Measurements from ENCODE around the gene OR14I1.
"Not testable (repeated sequence)": the region's sequence is repeated elsewhere in the genome, so short reads cannot be mapped to it uniquely, and the experiment has no call there.

The OR14I1 gene

GRCh38 chr1:248686815-248687214 is 15.8 kb downstream of the OR14I1 start:
- no peak overlapping the region for H2BK5ac ChIP-seq (ENCODE audit: low read length)
- H3K4me3 ChIP-seq (ENCODE audit: low read length): no peak overlapping the region
- no peak overlapping the region for H3K23ac ChIP-seq (ENCODE audit: low read length)
- H3K36me3 ChIP-seq (ENCODE audit: control insufficient read depth, insufficient read depth, low read length): no peaks in the 10 kb centered on the region
- no peak overlapping the region for H3K4me2 ChIP-seq (ENCODE audit: low read length)
- H3K56ac ChIP-seq (ENCODE audit: low read length): no peak overlapping the region
- H3K27ac ChIP-seq (ENCODE audit: low read depth, low read length): no peak overlapping the region
- no peak overlapping the region for H2BK15ac ChIP-seq (replicated peaks; ENCODE audit: low read depth)
- H2AK5ac ChIP-seq (ENCODE audit: low read length): no peak overlapping the region
- no peak overlapping the region for H3K18ac ChIP-seq (ENCODE audit: low read length)
- H3K27me3 ChIP-seq (ENCODE audit: insufficient read depth, low read length, poor library complexity): no peaks in the 10 kb centered on the region
- no peak overlapping the region for H4K5ac ChIP-seq (ENCODE audit: low read length)
- H3K79me2 ChIP-seq (ENCODE audit: control insufficient read depth, insufficient read depth, low read length): no peaks in the 10 kb centered on the region
- no peak overlapping the region for H3K4ac ChIP-seq (ENCODE audit: low read depth, low read length)
- no CpG with 5 or more reads among the region's 3 CpGs for WGBS (ENCODE audit: extremely low coverage, insufficient coverage, low lambda C conversion rate)
- no peak overlapping the region for H2BK120ac ChIP-seq (ENCODE audit: low read depth, low read length)
- H3K9ac ChIP-seq (ENCODE audit: low read length): no peak overlapping the region
- no peaks in the 10 kb centered on the region for H3K4me1 ChIP-seq (ENCODE audit: control insufficient read depth, low read depth, low read length)
- no peak overlapping the region for H4K8ac ChIP-seq (ENCODE audit: low read depth, low read length)
- DNase-seq: no peak
- no peaks in the 10 kb centered on the region for H3K79me1 ChIP-seq (ENCODE audit: low read length)

GRCh38 chr1:248681651-248682050 is 20.9 kb downstream of the OR14I1 start:
- Histone ChIP-seq H4K8ac (ENCODE audit: low read depth, low read length) (no peak overlapping the region), H2AK5ac (ENCODE audit: low read length) (no peak overlapping the region), H2BK15ac (replicated peaks; ENCODE audit: low read depth) (no peak overlapping the region), H3K27me3 (ENCODE audit: insufficient read depth, low read length, poor library complexity) (no peaks in the 10 kb centered on the region), H3K4me3 (ENCODE audit: low read length) (no peak overlapping the region), H3K4me2 (ENCODE audit: low read length) (no peak overlapping the region), H3K18ac (ENCODE audit: low read length) (no peak overlapping the region), H3K27ac (ENCODE audit: low read depth, low read length) (no peak overlapping the region), H3K23ac (ENCODE audit: low read length) (no peak overlapping the region), H4K5ac (ENCODE audit: low read length) (no peak overlapping the region), H3K36me3 (ENCODE audit: control insufficient read depth, insufficient read depth, low read length) (no peaks in the 10 kb centered on the region), H3K56ac (ENCODE audit: low read length) (no peak overlapping the region), H3K4me1 (ENCODE audit: control insufficient read depth, low read depth, low read length) (no peaks in the 10 kb centered on the region), H2BK5ac (ENCODE audit: low read length) (no peak overlapping the region), H3K9ac (ENCODE audit: low read length) (no peak overlapping the region), H3K79me1 (ENCODE audit: low read length) (no peaks in the 10 kb centered on the region), H2BK120ac (ENCODE audit: low read depth, low read length) (no peak overlapping the region), H3K79me2 (ENCODE audit: control insufficient read depth, insufficient read depth, low read length) (no peaks in the 10 kb centered on the region), H3K4ac (ENCODE audit: low read depth, low read length) (no peak overlapping the region)
- no peak for DNase-seq
- no CpG with 5 or more reads among the region's 8 CpGs for WGBS (ENCODE audit: extremely low coverage, insufficient coverage, low lambda C conversion rate)

GRCh38 chr1:248670003-248670402 is 32.6 kb downstream of the OR14I1 start:
- no peak overlapping the region for H3K4me2 ChIP-seq (ENCODE audit: low read length)
- WGBS (ENCODE audit: extremely low coverage, insufficient coverage, low lambda C conversion rate): no CpG with 5 or more reads among the region's 1 CpG
- no peak overlapping the region for H2BK5ac ChIP-seq (ENCODE audit: low read length)
- H4K5ac ChIP-seq (ENCODE audit: low read length): no peak overlapping the region
- H3K56ac ChIP-seq (ENCODE audit: low read length): no peak overlapping the region
- H3K36me3 ChIP-seq (ENCODE audit: control insufficient read depth, insufficient read depth, low read length): no peaks in the 10 kb centered on the region
- H4K8ac ChIP-seq (ENCODE audit: low read depth, low read length): no peak overlapping the region
- no peaks in the 10 kb centered on the region for H3K4me1 ChIP-seq (ENCODE audit: control insufficient read depth, low read depth, low read length)
- no peak overlapping the region for H2AK5ac ChIP-seq (ENCODE audit: low read length)
- no peak overlapping the region for H3K27ac ChIP-seq (ENCODE audit: low read depth, low read length)
- H2BK120ac ChIP-seq (ENCODE audit: low read depth, low read length): no peak overlapping the region
- H3K79me2 ChIP-seq (ENCODE audit: control insufficient read depth, insufficient read depth, low read length): no peaks in the 10 kb centered on the region
- DNase-seq: peak; percentile 37
- no peaks in the 10 kb centered on the region for H3K27me3 ChIP-seq (ENCODE audit: insufficient read depth, low read length, poor library complexity)
- H2BK15ac ChIP-seq (replicated peaks; ENCODE audit: low read depth): no peak overlapping the region
- H3K4me3 ChIP-seq (ENCODE audit: low read length): no peak overlapping the region
- H3K4ac ChIP-seq (ENCODE audit: low read depth, low read length): no peak overlapping the region
- no peak overlapping the region for H3K18ac ChIP-seq (ENCODE audit: low read length)
- H3K79me1 ChIP-seq (ENCODE audit: low read length): no peaks in the 10 kb centered on the region
- H3K9ac ChIP-seq (ENCODE audit: low read length): no peak overlapping the region
- no peak overlapping the region for H3K23ac ChIP-seq (ENCODE audit: low read length)

GRCh38 chr1:248663453-248664328 is 38.9 kb downstream of the OR14I1 start:
- H3K56ac ChIP-seq (ENCODE audit: low read length); H4K8ac ChIP-seq (ENCODE audit: low read depth, low read length); H2BK5ac ChIP-seq (ENCODE audit: low read length); H2AK5ac ChIP-seq (ENCODE audit: low read length); H3K36me3 ChIP-seq (ENCODE audit: control insufficient read depth, insufficient read depth, low read length); H3K79me2 ChIP-seq (ENCODE audit: control insufficient read depth, insufficient read depth, low read length); H4K5ac ChIP-seq (ENCODE audit: low read length); H3K4me3 ChIP-seq (ENCODE audit: low read length); H3K18ac ChIP-seq (ENCODE audit: low read length); H3K79me1 ChIP-seq (ENCODE audit: low read length); H3K23ac ChIP-seq (ENCODE audit: low read length); H3K4ac ChIP-seq (ENCODE audit: low read depth, low read length); H3K4me1 ChIP-seq (ENCODE audit: control insufficient read depth, low read depth, low read length); H2BK15ac ChIP-seq (replicated peaks; ENCODE audit: low read depth); H3K27ac ChIP-seq (ENCODE audit: low read depth, low read length); H3K9ac ChIP-seq (ENCODE audit: low read length); DNase-seq; H2BK120ac ChIP-seq (ENCODE audit: low read depth, low read length); H3K27me3 ChIP-seq (ENCODE audit: insufficient read depth, low read length, poor library complexity); H3K4me2 ChIP-seq (ENCODE audit: low read length): not testable (repeated sequence)
- no CpG with 5 or more reads among the region's 5 CpGs for WGBS (ENCODE audit: extremely low coverage, insufficient coverage, low lambda C conversion rate)

GRCh38 chr1:248656797-248657196 is 45.8 kb downstream of the OR14I1 start:
- H3K9ac ChIP-seq (ENCODE audit: low read length); H3K27ac ChIP-seq (ENCODE audit: low read depth, low read length); H3K79me1 ChIP-seq (ENCODE audit: low read length); H3K18ac ChIP-seq (ENCODE audit: low read length); H2AK5ac ChIP-seq (ENCODE audit: low read length); H4K5ac ChIP-seq (ENCODE audit: low read length); H4K8ac ChIP-seq (ENCODE audit: low read depth, low read length); H3K27me3 ChIP-seq (ENCODE audit: insufficient read depth, low read length, poor library complexity); H3K4ac ChIP-seq (ENCODE audit: low read depth, low read length); H2BK120ac ChIP-seq (ENCODE audit: low read depth, low read length); H2BK15ac ChIP-seq (replicated peaks; ENCODE audit: low read depth); DNase-seq; H3K4me2 ChIP-seq (ENCODE audit: low read length); H3K79me2 ChIP-seq (ENCODE audit: control insufficient read depth, insufficient read depth, low read length); H3K36me3 ChIP-seq (ENCODE audit: control insufficient read depth, insufficient read depth, low read length); H3K4me1 ChIP-seq (ENCODE audit: control insufficient read depth, low read depth, low read length); H3K23ac ChIP-seq (ENCODE audit: low read length); H3K4me3 ChIP-seq (ENCODE audit: low read length); H2BK5ac ChIP-seq (ENCODE audit: low read length); H3K56ac ChIP-seq (ENCODE audit: low read length): not testable (repeated sequence)
- no CpG with 5 or more reads among the region's 6 CpGs for WGBS (ENCODE audit: extremely low coverage, insufficient coverage, low lambda C conversion rate)

GRCh38 chr1:248655354-248655753 is 47.2 kb downstream of the OR14I1 start, which contains the start of gene OR2T27:
Gene OR2T27, minus strand, starts transcription at chr1:248655528. Its CDS starts 4,644 bp downstream, at chr1:248650884.
- H3K27me3 ChIP-seq (ENCODE audit: insufficient read depth, low read length, poor library complexity); H3K27ac ChIP-seq (ENCODE audit: low read depth, low read length); H3K4me1 ChIP-seq (ENCODE audit: control insufficient read depth, low read depth, low read length); H3K23ac ChIP-seq (ENCODE audit: low read length); H3K36me3 ChIP-seq (ENCODE audit: control insufficient read depth, insufficient read depth, low read length); H3K4ac ChIP-seq (ENCODE audit: low read depth, low read length); H4K8ac ChIP-seq (ENCODE audit: low read depth, low read length); H2AK5ac ChIP-seq (ENCODE audit: low read length); H3K4me3 ChIP-seq (ENCODE audit: low read length); H3K18ac ChIP-seq (ENCODE audit: low read length); H3K79me1 ChIP-seq (ENCODE audit: low read length); H3K9ac ChIP-seq (ENCODE audit: low read length); H3K56ac ChIP-seq (ENCODE audit: low read length); H3K79me2 ChIP-seq (ENCODE audit: control insufficient read depth, insufficient read depth, low read length); DNase-seq; H2BK120ac ChIP-seq (ENCODE audit: low read depth, low read length); H4K5ac ChIP-seq (ENCODE audit: low read length); H2BK5ac ChIP-seq (ENCODE audit: low read length); H2BK15ac ChIP-seq (replicated peaks; ENCODE audit: low read depth); H3K4me2 ChIP-seq (ENCODE audit: low read length): not testable (repeated sequence)
- WGBS (ENCODE audit: extremely low coverage, insufficient coverage, low lambda C conversion rate): no CpG with 5 or more reads among the region's 3 CpGs
